ENCODE measurements around the gene ZBTB14. TPM values are rescaled to one million over a fixed set of nuclear protein-coding genes. Genes with fewer than 3 reads are reported as not detected.

ZBTB14 gene
- total RNA-seq, 1 experiment from 2014 or later, result 15.1 TPM

- CTCF ChIA-PET, result no interaction called here
- H3K27ac Mint-ChIP-seq, result no peak overlapping the region
- POLR2A ChIA-PET, result no interaction called here
Measured at GRCh38 chr18:5250603-5251002, 44.9 kb downstream of the ZBTB14 start.

More at GRCh38 chr18:5250603-5251002, 44.9 kb downstream of the ZBTB14 start:
- TF ChIP-seq CDX4 (CRISPR knock-in tag; IDR thresholded peaks at IDR 0.05; ENCODE audit: borderline replicate concordance) (no peak), ZBTB43 (CRISPR knock-in tag; IDR thresholded peaks at IDR 0.05) (no peak), ATF1 (CRISPR knock-in tag; IDR thresholded peaks at IDR 0.05) (no peak), ZNF232 (CRISPR knock-in tag; IDR thresholded peaks at IDR 0.05) (no peak), IRF1 (CRISPR knock-in tag; IDR thresholded peaks at IDR 0.05) (no peak), ESRRA (CRISPR knock-in tag; IDR thresholded peaks at IDR 0.05; ENCODE audit: borderline replicate concordance) (no peak), ETV6 (CRISPR knock-in tag; IDR thresholded peaks at IDR 0.05) (no peak), ARID4B (CRISPR knock-in tag; IDR thresholded peaks at IDR 0.05; ENCODE audit: borderline replicate concordance) (no peak), MAX (CRISPR knock-in tag; IDR thresholded peaks at IDR 0.05) (no peak), NFYB (CRISPR knock-in tag; conservative IDR thresholded peaks at IDR 0.05; ENCODE audit: low read depth) (no peak), ATF3 (CRISPR knock-in tag; conservative IDR thresholded peaks at IDR 0.05) (no peak), ZNF219 (CRISPR knock-in tag; IDR thresholded peaks at IDR 0.05; ENCODE audit: borderline replicate concordance) (no peak), SMAD4 (CRISPR knock-in tag; IDR thresholded peaks at IDR 0.05) (no peak), ELF4 (CRISPR knock-in tag; IDR thresholded peaks at IDR 0.05; ENCODE audit: low read depth) (no peak), ZNF121 (CRISPR knock-in tag; IDR thresholded peaks at IDR 0.05) (no peak)
- H3K27me3 Mint-ChIP-seq (ENCODE audit: low read depth), result no peaks in the 10 kb centered on the region
- no peaks in the 10 kb centered on the region for H3K36me3 Mint-ChIP-seq
- H3K9me3 Mint-ChIP-seq, result no peaks in the 10 kb centered on the region
- ATAC-seq (no peak), DNase-seq (ENCODE audit: low spot score) (no peak)
- H3K4me3 Mint-ChIP-seq, result no peak overlapping the region
- no peaks in the 10 kb centered on the region for H3K4me1 Mint-ChIP-seq

All from WTC11 (cell line).